Stimulated activated CD4-positive, alpha-beta T cell treated with anti-CD3 and anti-CD28 coated beads, TNF-alpha, amount 100 ng/mL, for 24 hours (primary cell): ENCODE data around the gene ZNF627.
"Not testable (repeated sequence)": the region's sequence is repeated elsewhere in the genome, so short reads cannot be mapped to it uniquely, and the experiment has no call there.

Source experiments
- DNase-seq, 3 experiments: peaks; one replicate each; pipeline ENCODE4 v3.0.0-alpha.2; 2020; ENCODE audit warnings: low read depth in 3 of 3

Gene ZNF627

GRCh38 chr19:11574689-11575088, 22.6 kb upstream of the ZNF627 start:
- DNase-seq, result no peak

GRCh38 chr19:11576227-11576626, 21.1 kb upstream of the ZNF627 start:
- no peak for DNase-seq

DNA sequence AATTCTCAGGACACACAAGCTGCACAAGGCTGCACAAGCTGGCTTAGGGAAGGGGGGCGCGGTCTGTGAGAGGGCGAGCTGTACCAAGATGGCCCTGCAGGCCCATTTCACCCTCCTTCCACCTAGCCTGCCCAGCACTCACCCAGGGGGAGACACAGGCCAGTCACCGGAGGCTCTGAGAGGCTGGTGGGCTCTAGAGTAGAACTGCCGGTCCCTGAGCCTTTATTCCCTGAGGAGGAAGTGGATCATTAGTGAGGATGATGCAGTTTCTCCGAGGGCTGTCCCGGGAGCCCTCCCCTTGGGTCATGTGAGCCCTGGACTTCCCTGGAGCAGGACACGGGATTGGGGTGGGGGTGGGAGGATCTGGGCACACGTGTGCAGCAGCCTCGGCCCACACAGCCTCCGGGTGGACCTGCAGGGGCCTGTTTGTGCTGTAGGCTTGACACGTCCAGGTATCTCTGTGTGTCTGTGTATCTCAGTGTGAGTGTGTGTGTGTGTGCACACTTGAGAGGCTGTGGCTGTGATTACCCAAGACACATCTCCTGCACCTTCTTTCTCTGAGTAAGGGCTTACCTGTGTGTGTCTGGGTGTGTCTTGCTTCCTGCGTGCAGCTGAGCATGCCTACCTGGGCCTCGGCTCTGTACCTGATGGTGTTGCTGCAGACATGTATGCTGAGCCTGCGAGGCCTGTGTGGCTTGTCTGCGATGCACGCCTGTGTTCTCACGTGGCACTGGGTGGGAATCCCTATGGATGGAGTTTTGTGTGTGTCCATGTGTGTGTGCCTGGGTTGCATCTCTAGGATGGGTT, 19.6 kb upstream of the ZNF627 start, which contains the start of gene ACP5:
Gene ACP5, minus strand, starts transcription at position 195 of the 807 bp plus-strand sequence. CDS start 328 bp downstream, outside the sequence.
- DNase-seq, result no peak

DNA sequence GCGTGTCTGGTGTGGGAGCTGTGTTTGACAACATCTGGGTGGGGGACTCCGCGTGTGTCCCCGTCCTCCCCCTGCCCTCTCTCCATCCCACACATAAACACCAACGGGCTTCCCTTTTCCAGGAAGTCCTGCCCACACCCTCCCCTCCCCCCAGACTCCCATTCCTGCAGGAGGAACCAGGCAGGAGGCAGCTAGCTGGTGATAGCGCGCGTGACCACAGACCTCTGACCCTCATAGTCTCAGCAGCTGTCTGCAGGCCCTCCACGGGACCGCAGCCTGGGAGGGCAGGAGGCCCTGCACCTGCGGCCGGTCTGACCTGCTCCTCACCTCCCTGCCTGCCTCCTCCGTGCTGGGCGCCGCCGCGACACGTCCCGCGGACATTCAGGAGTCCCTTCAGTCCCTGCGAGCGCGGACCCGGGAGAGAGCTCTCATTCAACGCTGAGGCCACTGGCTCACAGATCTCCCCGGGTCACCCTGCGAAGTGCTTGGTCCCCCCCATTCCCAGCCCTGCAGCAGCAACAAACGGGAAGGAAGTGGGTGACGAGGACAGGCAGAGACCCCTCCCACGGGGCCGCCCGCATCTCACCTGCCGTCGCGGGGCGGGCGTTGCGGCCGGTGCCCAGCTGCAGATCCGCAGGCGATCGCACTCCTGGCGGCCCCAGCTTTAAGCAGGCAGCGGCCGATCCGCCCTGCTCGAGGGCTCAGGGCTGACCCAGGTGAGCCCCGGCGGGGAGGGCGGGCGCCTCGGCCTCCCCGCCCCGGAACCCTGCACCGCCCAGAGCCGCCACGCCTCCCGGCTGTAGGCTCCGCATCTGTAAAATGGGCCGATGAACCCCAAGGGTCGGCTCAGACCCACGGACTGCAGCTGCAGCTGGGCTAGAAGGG, 18.8 kb upstream of the ZNF627 start:
- DNase-seq, result peak in 1 of 3 experiments; percentile 37

- DNase-seq, result no peak
Measured at GRCh38 chr19:11580116-11580515, 17.2 kb upstream of the ZNF627 start.

- DNase-seq, result peak; percentile 16 to 52 (median 23)
Measured at GRCh38 chr19:11581740-11582139, 15.5 kb upstream of the ZNF627 start.

- DNase-seq, result no peak
Measured at GRCh38 chr19:11586331-11586730, 11.0 kb upstream of the ZNF627 start.

GRCh38 chr19:11587302-11587974, 9.8 kb upstream of the ZNF627 start:
- peak; percentile 58 to 78 (median 60) for DNase-seq

GRCh38 chr19:11587975-11588631, 9.2 kb upstream of the ZNF627 start:
- no peak for DNase-seq

GRCh38 chr19:11594084-11594483, 3.2 kb upstream of the ZNF627 start:
- no peak for DNase-seq

DNA sequence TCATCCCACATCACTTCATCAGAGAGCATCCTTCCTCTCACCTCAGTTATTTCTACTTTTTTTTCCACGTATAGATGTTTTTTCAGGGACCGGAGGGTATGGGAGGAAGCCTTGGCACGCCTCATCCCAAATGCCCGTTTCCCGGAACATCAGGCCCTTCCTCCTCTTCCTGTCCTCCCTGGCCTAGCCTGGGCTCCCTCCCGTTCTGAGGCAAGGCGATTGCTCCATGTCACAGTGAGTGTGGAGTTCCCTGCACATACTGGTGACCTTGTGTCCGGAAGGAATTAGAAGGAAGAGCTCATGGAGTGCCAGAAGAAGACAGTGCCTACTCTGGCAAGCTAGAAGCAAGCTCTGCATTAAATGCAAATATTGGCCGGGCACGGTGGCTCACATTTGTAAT, 1.1 kb upstream of the ZNF627 start:
- DNase-seq, result no peak

GRCh38 chr19:11598103-11598483, 810 bp downstream of the ZNF627 start:
- no peak for DNase-seq

- DNase-seq, result no peak
Measured at GRCh38 chr19:11598746-11599145, 1.5 kb downstream of the ZNF627 start.

DNA sequence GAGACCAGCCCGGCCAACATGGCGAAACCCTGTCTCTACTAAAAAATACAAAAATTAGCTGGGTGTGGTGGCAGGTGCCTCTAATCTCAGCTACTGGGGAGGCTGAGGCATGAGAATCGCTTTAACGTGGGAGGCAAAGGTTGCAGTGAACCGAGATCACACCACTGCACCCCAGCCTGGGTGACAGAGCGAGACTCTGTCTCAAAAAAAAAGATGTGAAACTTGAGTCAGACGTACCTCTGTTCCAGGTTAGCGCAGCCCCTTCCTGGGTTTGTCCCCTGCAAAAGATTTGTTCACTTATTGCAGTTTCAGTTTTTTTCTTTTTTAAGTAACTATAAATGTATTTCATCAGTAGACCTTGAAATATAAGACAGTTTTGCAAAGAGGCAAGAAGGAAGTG, 2.4 kb downstream of the ZNF627 start:
- not testable (repeated sequence) for DNase-seq

DNA sequence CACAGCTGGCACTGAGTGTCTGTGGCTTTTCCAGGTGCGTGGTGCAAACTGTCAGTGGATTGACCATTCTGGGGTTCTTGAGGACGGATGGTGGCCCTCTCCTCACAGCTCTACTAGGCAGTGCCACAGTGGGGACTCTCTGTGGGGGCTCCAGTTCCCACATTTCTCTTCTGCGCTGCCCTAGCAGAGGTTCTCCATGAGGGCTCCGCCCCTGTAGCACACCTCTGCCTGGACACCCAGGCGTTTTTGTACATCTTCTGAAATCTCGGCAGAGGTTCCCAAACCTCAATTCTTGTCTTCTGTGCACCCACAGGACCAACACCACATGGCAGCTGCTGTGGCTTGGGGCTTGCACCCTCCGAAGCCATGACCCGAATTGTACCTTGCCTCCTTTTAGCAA, 9.2 kb downstream of the ZNF627 start:
- no peak for DNase-seq

DNA sequence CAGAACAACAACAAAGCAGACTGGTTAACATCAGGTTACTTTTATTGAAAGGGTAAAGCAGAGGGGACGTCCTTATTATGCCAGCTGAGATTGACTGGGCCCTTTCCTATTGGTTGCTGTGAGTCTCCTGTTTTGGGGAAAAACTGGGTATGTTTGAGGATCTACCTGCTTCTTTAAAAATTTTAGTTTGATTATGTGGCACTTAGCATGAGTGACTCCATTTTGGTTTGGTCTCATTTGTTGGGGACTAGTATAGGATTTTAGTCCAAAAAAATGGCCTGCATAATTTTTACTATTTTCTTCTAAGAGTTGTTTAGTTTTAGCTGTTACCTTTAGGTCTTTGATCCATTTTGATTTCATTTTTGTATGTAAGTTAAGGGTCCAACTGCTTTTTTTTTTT, 14.4 kb downstream of the ZNF627 start:
- no peak for DNase-seq

- no peak for DNase-seq
Measured at GRCh38 chr19:11612816-11613511, 15.7 kb downstream of the ZNF627 start.

GRCh38 chr19:11617180-11618062, 20.1 kb downstream of the ZNF627 start:
- DNase-seq, result no peak

DNA sequence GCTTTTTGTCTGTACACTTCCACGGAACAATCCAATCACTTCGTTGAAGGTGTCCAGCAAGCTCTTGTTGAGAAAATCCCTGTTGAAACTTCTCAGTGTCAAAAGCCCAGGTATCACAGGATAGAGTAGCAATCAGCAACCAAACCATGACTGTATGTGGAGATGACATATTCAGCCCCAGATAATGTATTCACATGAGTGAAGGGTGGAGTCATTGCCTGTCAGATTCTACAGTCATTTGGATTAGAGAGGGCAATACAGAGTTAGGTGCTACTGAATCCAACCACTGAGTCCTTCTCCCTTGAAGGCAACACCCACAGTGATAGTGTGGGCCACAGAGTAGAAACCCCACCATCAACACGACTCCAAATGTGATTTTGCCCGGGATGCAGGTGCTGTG, 23.3 kb downstream of the ZNF627 start:
- no peak for DNase-seq

- not testable (repeated sequence) for DNase-seq
Measured at GRCh38 chr19:11622401-11622800, 25.1 kb downstream of the ZNF627 start.
